A673 (cell line): ENCODE measurements around the gene PRSS8. TPM values are rescaled to one million over a fixed set of nuclear protein-coding genes. Genes with fewer than 3 reads are reported as not detected.

ENCODE experiments used
- BruUV-seq: library from RNA; stranded (reverse); fragments of 400-500 nt; replicated peaks from 2 replicates; lab custom pipeline; 2021; lab: Mats Ljungman, UMichigan
- CTCF ChIA-PET: fragments of 300-600 bp; sonication (Branson Sonifier 250); formaldehyde crosslinking; loops from one replicate; lab custom pipeline; 2022; ENCODE audit warnings: antibody characterized with exemption; lab: Charles Lee
- POLR2A ChIA-PET: fragments of 300-600 bp; sonication (Branson Sonifier 250); formaldehyde crosslinking; loops from one replicate; lab custom pipeline; 2022; ENCODE audit warnings: antibody characterized with exemption; ENCODE audit not compliant: low non-redundant PET; lab: Charles Lee
- DNase-seq: peaks from one replicate; pipeline ENCODE4 v3.0.0-alpha.2; 2015; ENCODE audit warnings: low spot score
- H3K27ac ChIP-seq: fragments of 200-600 bp; sonication (generic); 2 replicates; pipeline ENCODE4 v1.5.1; 2016; ENCODE audit warnings: mixed run types, low read depth, mild to moderate bottlenecking, mixed read lengths, antibody characterized with exemption, low read length; ENCODE audit not compliant: poor library complexity, severe bottlenecking
- H3K27me3 ChIP-seq: fragments of 200-600 bp; sonication (generic); replicated peaks from 2 replicates; pipeline ENCODE4 v1.6.1; 2017; ENCODE audit warnings: mixed run types, low read depth, mild to moderate bottlenecking, mixed read lengths, antibody characterized with exemption, low read length; ENCODE audit not compliant: insufficient read depth, poor library complexity
- H3K36me3 ChIP-seq: fragments of 200-600 bp; sonication (generic); 2 replicates; pipeline ENCODE4 v1.6.1; 2016; ENCODE audit warnings: mixed run types, mild to moderate bottlenecking, mixed read lengths, antibody characterized with exemption, low read length; ENCODE audit not compliant: insufficient read depth, poor library complexity, severe bottlenecking
- H3K4me1 ChIP-seq: fragments of 200-600 bp; sonication (generic); 2 replicates; pipeline ENCODE4 v1.6.1; 2017; ENCODE audit warnings: mixed run types, mild to moderate bottlenecking, mixed read lengths, antibody characterized with exemption, low read length; ENCODE audit not compliant: insufficient read depth, poor library complexity, severe bottlenecking
- H3K4me3 ChIP-seq: fragments of 200-600 bp; sonication (generic); 2 replicates; pipeline ENCODE4 v1.5.1; 2016; ENCODE audit warnings: low read depth, mixed run types, mild to moderate bottlenecking, mixed read lengths, low read length; ENCODE audit not compliant: poor library complexity, severe bottlenecking
- H3K9me3 ChIP-seq: fragments of 200-600 bp; sonication (generic); 2 replicates; pipeline ENCODE4 v1.6.1; 2016; ENCODE audit warnings: mixed run types, low read depth, mild to moderate bottlenecking, mixed read lengths, antibody characterized with exemption, low read length; ENCODE audit not compliant: poor library complexity, severe bottlenecking
- CTCF ChIP-seq: fragments of 300-800, 200-600 bp; sonication (generic); conservative IDR thresholded peaks from 2 replicates; pipeline ENCODE4 v1.5.1; 2017; ENCODE audit warnings: low read depth, mild to moderate bottlenecking, antibody characterized with exemption, low read length, moderate library complexity, mixed read lengths
- EZH2 ChIP-seq: fragments of 200-600 bp; sonication (generic); IDR thresholded peaks from 2 replicates; pipeline ENCODE4 v1.6.1; 2017; ENCODE audit warnings: borderline replicate concordance, low read depth, mild to moderate bottlenecking, mixed read lengths, antibody characterized with exemption, low read length; ENCODE audit not compliant: poor library complexity, severe bottlenecking
- intact Hi-C: fragments of 100-400 bp; cut with micrococcal nuclease; formaldehyde crosslinking; loops from one replicate; pipeline ENCODE4 v1.10.0; 2022; ENCODE audit not compliant: unreplicated experiment
- total RNA-seq: library from RNA; stranded (reverse); gene quantifications from 2 replicates; pipeline ENCODE4 v1.2.3, GENCODE V29; 2021

The PRSS8 gene
- total RNA-seq, 1 experiment from 2014 or later, result not detected

GRCh38 chr16:31089199-31089598 is 46.3 kb downstream of the PRSS8 start:
- ChIA-PET CTCF (no interaction called here), POLR2A (no interaction called here)
- no peak for DNase-seq
- TF ChIP-seq EZH2 (no peak), CTCF (no peak)
- Histone ChIP-seq H3K4me1 (peaks cover 3% of the 10 kb centered on the region), H3K27me3 (no peaks in the 10 kb centered on the region), H3K27ac (no peak overlapping the region), H3K36me3 (peaks cover 9% of the 10 kb centered on the region), H3K9me3 (no peaks in the 10 kb centered on the region), H3K4me3 (no peak overlapping the region)
- intact Hi-C loops, result loop anchor here (10.0 kb wide), 1 partner anchor 786 kb away; the partner anchor contains the start of gene ZNF267
- no TSS peak for BruUV-seq

- H3K4me3 ChIP-seq, result no peak within 1 kb of the TSS
- no peaks in the 10 kb centered on the region for H3K27me3 ChIP-seq
- H3K9me3 ChIP-seq, result no peaks in the 10 kb centered on the region
- no peak for DNase-seq
- no TSS peak for BruUV-seq
- peaks cover 14% of the 10 kb centered on the region for H3K36me3 ChIP-seq
- ChIA-PET POLR2A (no interaction called here), CTCF (interaction anchor here (0.5 kb wide), 1 partner anchor 76 kb away, joined by 9 read pairs; no protein-coding TSS in a partner anchor)
- no peak within 1 kb of the TSS for H3K27ac ChIP-seq
- no peak for TF ChIP-seq CTCF
- no peak for TF ChIP-seq EZH2
- peaks cover 3% of the 10 kb centered on the region for H3K4me1 ChIP-seq
- intact Hi-C loops, result loop anchor here (10.0 kb wide), 1 partner anchor 786 kb away; the partner anchor contains the start of gene ZNF267
Measured at GRCh38 chr16:31088459-31089183, 46.9 kb downstream of the PRSS8 start, which contains the start of gene PRSS53. PRSS53 (minus strand) TSS chr16:31088943; CDS start chr16:31088809, 134 bp downstream.

GRCh38 chr16:31087971-31088370 is 47.6 kb downstream of the PRSS8 start:
- no peaks in the 10 kb centered on the region for H3K9me3 ChIP-seq
- no peak overlapping the region for H3K27ac ChIP-seq
- H3K27me3 ChIP-seq, result no peaks in the 10 kb centered on the region
- intact Hi-C loops, result loop anchor here (10.0 kb wide), 1 partner anchor 787 kb away; the partner anchor contains the start of gene ZNF267
- TF ChIP-seq EZH2 (no peak), CTCF (no peak)
- ChIA-PET POLR2A (no interaction called here), CTCF (interaction anchor here (0.5 kb wide), 1 partner anchor 75 kb away, joined by 9 read pairs; no protein-coding TSS in a partner anchor)
- DNase-seq, result no peak
- H3K36me3 ChIP-seq, result peaks cover 14% of the 10 kb centered on the region
- BruUV-seq, result no TSS peak
- H3K4me3 ChIP-seq, result no peak overlapping the region
- H3K4me1 ChIP-seq, result no peaks in the 10 kb centered on the region
